ENCODE measurements around the gene MAP3K20.

DNA sequence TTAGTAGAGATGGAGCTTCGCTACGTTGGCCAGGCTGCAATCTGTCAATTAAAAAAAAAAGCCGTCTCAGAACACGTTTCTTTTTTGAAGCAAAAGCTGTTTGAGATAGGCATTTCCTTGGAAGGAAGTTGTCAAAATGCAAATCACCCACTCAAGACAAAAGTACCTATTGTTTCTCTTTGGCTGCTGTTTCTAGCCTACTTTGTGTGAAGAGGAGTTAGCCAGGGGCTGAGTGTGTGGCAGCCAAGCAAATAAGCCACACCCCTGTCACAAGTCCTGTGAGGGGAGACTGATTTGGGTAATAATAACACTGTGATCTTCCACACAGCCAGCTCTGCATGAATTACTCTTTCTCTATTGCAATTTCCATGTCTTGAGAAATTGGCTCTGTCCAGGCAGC lies 231.6 kb downstream of the MAP3K20 start:
- TF ChIP-seq POLR2AphosphoS5 (IDR thresholded peaks at IDR 0.05; ENCODE audit: low read depth, low read length) = no peak
- TF ChIP-seq, protein P1, sequence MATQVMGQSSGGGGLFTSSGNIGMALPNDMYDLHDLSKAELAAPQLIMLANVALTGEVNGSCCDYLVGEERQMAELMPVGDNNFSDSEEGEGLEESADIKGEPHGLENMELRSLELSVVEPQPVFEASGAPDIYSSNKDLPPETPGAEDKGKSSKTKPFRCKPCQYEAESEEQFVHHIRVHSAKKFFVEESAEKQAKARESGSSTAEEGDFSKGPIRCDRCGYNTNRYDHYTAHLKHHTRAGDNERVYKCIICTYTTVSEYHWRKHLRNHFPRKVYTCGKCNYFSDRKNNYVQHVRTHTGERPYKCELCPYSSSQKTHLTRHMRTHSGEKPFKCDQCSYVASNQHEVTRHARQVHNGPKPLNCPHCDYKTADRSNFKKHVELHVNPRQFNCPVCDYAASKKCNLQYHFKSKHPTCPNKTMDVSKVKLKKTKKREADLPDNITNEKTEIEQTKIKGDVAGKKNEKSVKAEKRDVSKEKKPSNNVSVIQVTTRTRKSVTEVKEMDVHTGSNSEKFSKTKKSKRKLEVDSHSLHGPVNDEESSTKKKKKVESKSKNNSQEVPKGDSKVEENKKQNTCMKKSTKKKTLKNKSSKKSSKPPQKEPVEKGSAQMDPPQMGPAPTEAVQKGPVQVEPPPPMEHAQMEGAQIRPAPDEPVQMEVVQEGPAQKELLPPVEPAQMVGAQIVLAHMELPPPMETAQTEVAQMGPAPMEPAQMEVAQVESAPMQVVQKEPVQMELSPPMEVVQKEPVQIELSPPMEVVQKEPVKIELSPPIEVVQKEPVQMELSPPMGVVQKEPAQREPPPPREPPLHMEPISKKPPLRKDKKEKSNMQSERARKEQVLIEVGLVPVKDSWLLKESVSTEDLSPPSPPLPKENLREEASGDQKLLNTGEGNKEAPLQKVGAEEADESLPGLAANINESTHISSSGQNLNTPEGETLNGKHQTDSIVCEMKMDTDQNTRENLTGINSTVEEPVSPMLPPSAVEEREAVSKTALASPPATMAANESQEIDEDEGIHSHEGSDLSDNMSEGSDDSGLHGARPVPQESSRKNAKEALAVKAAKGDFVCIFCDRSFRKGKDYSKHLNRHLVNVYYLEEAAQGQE (IDR thresholded peaks at IDR 0.05; ENCODE audit: insufficient read depth in 1 of 2, low read depth in 2 of 2, low read length in 2 of 2) = no peak

All from PFSK-1 (cell line).